ENCODE data around the gene FKBP4.
A peak's percentile ranks its signal among the peaks of the same experiment; 100 is the strongest.
"Not testable (repeated sequence)": the region's sequence is repeated elsewhere in the genome, so short reads cannot be mapped to it uniquely, and the experiment has no call there.

Gene FKBP4

GRCh38 chr12:2794736-2795289 lies at the start of gene FKBP4:
TSS of gene FKBP4 (plus strand) at chr12:2794970. CDS start at chr12:2795140, 170 bp downstream.
- DNase-seq (ENCODE audit: low read depth) = peak; percentile 89

GRCh38 chr12:2745655-2746054 lies 49.1 kb upstream of the FKBP4 start:
- no peak for DNase-seq (ENCODE audit: low read depth)

- no peak for DNase-seq (ENCODE audit: low read depth)
Observed at GRCh38 chr12:2749580-2749979, 45.2 kb upstream of the FKBP4 start.

GRCh38 chr12:2750185-2750584 lies 44.6 kb upstream of the FKBP4 start:
- no peak for DNase-seq (ENCODE audit: low read depth)

GRCh38 chr12:2751230-2751629 lies 43.5 kb upstream of the FKBP4 start:
- DNase-seq (ENCODE audit: low read depth) = no peak

GRCh38 chr12:2751686-2752085 lies 43.1 kb upstream of the FKBP4 start:
- no peak for DNase-seq (ENCODE audit: low read depth)

- DNase-seq (ENCODE audit: low read depth) = peak; percentile 45
Observed at GRCh38 chr12:2752676-2753371, 41.9 kb upstream of the FKBP4 start.

GRCh38 chr12:2753536-2753935 lies 41.2 kb upstream of the FKBP4 start:
- DNase-seq (ENCODE audit: low read depth) = no peak

- no peak for DNase-seq (ENCODE audit: low read depth)
Observed at GRCh38 chr12:2754208-2754607, 40.6 kb upstream of the FKBP4 start.

- no peak for DNase-seq (ENCODE audit: low read depth)
Observed at GRCh38 chr12:2756756-2757155, 38.0 kb upstream of the FKBP4 start.

- no peak for DNase-seq (ENCODE audit: low read depth)
Observed at GRCh38 chr12:2759733-2760132, 35.0 kb upstream of the FKBP4 start.

- no peak for DNase-seq (ENCODE audit: low read depth)
Observed at GRCh38 chr12:2764398-2764797, 30.4 kb upstream of the FKBP4 start.

GRCh38 chr12:2765052-2765451 lies 29.7 kb upstream of the FKBP4 start:
- DNase-seq (ENCODE audit: low read depth) = no peak

GRCh38 chr12:2765608-2766007 lies 29.2 kb upstream of the FKBP4 start:
- DNase-seq (ENCODE audit: low read depth) = no peak

- no peak for DNase-seq (ENCODE audit: low read depth)
Observed at GRCh38 chr12:2768224-2768961, 26.4 kb upstream of the FKBP4 start.

- DNase-seq (ENCODE audit: low read depth) = no peak
Observed at GRCh38 chr12:2769866-2770533, 24.8 kb upstream of the FKBP4 start.

GRCh38 chr12:2770544-2770943 lies 24.2 kb upstream of the FKBP4 start:
- not testable (repeated sequence) for DNase-seq (ENCODE audit: low read depth)

- no peak for DNase-seq (ENCODE audit: low read depth)
Observed at GRCh38 chr12:2772370-2772769, 22.4 kb upstream of the FKBP4 start.

- no peak for DNase-seq (ENCODE audit: low read depth)
Observed at GRCh38 chr12:2773199-2773875, 21.4 kb upstream of the FKBP4 start.

GRCh38 chr12:2775431-2775830 lies 19.3 kb upstream of the FKBP4 start:
- no peak for DNase-seq (ENCODE audit: low read depth)

- DNase-seq (ENCODE audit: low read depth) = no peak
Observed at GRCh38 chr12:2776129-2776806, 18.5 kb upstream of the FKBP4 start.

GRCh38 chr12:2779281-2779680 lies 15.5 kb upstream of the FKBP4 start:
- DNase-seq (ENCODE audit: low read depth) = no peak

Data from activated T-helper 9 cell treated with anti-CD3 and anti-CD28 coated beads, Interleukin-2, amount 50 U/mL, for 16 hours (primary cell).